ENCODE results near the gene RNASE8.

RNASE8 gene

GRCh38 chr14:21054123-21054767 lies 3.4 kb upstream of the RNASE8 start:
- no peak for DNase-seq

DNA sequence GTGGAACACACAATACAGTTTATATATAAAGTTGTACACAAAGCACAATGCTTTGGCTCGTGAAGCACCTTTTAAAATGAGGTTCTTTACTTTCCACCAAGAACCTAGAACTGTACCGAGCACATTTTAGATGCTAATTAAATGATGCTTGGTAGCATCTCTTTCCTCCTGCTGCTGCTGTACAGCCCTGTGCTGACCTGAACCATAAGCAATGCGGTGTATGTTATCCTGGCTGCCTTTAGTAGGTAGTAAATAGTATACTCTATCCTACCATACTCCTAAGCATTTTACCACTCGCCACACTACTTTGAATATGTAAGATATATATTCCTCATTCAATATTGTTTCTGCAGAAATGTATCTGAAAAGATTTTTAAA lies 2.9 kb upstream of the RNASE8 start:
- DNase-seq: no peak

DNA sequence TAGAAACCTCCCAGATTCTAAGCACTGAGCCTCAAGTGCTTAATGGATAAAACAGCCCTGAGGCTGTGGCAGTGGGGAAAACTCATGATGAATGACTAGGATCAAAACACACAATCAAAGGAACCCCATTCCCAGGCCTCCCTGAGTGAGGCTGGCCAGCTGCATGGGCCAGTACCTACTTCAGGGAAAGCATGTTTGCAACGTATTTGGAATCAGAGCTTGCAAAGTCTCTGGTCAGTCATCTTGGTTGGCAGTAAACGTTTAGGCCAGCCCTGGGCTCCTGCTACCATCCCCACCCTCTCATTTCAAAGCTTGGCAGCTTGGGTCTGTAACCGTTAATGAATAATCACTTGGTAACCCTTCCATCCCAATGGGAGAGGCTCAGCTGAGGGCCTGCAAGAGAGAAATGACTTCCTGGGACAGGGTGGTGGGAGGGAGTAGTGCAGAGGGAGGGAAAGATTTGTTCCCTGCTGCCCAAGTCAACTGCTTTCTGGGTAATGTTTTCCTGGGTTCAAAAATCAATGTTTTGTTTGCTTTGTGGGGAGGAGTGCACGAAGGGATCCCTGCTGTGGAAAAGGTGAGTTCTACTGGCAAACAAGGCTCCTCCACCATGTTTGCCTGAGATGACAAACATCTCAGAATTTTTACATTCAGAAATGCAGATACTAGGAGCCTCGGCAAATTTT lies 2.0 kb upstream of the RNASE8 start:
- DNase-seq: no peak

- no peak for DNase-seq
Measured at GRCh38 chr14:21056520-21057163, 980 bp upstream of the RNASE8 start.

GRCh38 chr14:21058903-21059302 lies 1.3 kb downstream of the RNASE8 start:
- no peak for DNase-seq

- no peak for DNase-seq
Measured at GRCh38 chr14:21059842-21060613, 2.4 kb downstream of the RNASE8 start.

GRCh38 chr14:21060614-21061346 lies 3.2 kb downstream of the RNASE8 start:
- DNase-seq: no peak

DNA sequence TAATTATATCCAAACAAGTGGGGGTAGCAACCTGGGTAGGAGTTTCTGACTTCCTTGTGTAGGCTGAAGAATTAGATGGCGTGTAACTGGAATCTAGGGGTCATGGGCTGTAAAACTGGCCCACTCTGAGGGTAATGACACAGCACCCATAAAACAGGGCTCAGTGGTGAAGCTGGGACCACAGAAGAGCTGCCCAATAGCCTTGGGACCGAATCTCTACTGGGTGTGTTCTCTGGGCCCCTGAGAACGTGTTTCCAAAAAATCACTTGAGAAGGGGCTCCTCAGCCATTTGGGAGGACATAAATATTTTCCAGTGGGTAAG lies 3.7 kb downstream of the RNASE8 start:
- no peak for DNase-seq

- no peak for DNase-seq
Measured at GRCh38 chr14:21063479-21063878, 5.9 kb downstream of the RNASE8 start.

- DNase-seq: no peak
Measured at GRCh38 chr14:21066882-21067502, 9.4 kb downstream of the RNASE8 start.

- peak in 1 of 2 experiments; percentile 41 for DNase-seq
Measured at GRCh38 chr14:21068521-21069387, 11.1 kb downstream of the RNASE8 start.

- DNase-seq: no peak
Measured at GRCh38 chr14:21069388-21070082, 11.9 kb downstream of the RNASE8 start.

GRCh38 chr14:21070083-21070609 lies 12.5 kb downstream of the RNASE8 start, which contains the start of gene ARHGEF40:
TSS of gene ARHGEF40 (plus strand) at chr14:21070304. CDS start at chr14:21070397, 93 bp downstream.
- peak; percentile 8 to 34 for DNase-seq

- no peak for DNase-seq
Measured at GRCh38 chr14:21070610-21071224, 13.1 kb downstream of the RNASE8 start.

DNA sequence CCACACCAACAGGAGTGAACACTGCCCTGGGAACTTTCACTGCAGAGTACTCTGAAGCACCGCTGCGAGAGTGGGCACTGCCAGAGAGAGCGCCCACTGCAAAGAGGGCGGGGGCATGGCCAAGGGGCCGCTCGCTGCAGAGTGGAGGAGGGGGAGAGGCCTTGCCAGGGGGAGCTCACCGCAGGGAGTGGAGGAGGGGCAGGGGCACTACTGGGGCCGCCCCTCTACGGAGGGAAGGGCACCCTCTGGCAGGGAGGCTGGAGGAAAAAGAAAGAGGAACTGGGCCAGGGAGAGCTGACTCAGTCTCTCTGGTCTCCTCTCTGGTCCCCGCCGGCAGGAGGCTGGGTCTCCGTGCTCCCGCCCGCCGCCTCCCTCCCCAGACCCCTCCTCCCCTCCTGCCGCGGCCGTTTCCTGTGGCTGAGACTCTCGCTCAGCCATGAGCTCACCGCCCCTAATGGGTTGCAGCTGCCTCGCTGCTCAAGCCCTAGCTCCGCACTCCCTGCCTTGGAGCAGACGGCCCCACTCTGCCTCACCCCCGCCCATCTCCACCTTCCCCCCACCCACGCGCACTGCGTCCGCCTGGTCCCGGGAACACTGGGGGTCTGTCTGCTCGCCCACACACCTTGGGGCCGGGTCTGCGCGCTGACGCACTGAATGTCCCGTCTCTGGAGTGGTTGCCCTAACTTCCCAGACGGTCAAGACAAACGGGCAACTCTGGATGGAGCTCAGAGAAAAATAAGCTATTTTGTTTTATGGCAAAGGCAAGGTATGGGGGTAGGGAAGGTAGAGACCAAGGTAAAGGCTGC lies 13.8 kb downstream of the RNASE8 start:
- peak; percentile 18 to 37 for DNase-seq

DNA sequence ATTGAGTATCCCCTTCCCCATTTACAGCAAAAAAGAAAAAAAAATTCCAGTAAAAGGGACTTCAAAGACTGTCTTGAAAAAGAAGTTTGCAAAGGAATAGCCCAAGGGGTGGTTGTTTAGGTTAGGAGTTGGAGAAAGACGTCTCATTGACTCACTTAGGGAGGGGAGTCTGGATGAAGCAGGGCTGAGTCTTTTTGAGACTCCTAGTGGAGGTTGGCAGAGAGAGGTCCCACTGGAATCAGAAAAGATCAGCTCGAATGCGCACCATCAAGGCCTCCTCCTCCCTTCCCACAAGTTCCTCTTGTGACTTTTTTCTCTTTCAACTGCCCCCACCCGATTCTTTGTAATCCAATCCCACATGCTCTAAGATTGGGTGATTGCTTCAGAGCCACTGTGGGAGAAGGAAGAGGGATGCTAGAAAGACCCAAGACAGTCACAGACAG lies 14.4 kb downstream of the RNASE8 start:
- no peak for DNase-seq

- no peak for DNase-seq
Measured at GRCh38 chr14:21072781-21073339, 15.2 kb downstream of the RNASE8 start.

GRCh38 chr14:21073921-21074320 lies 16.3 kb downstream of the RNASE8 start:
- no peak for DNase-seq
